ENCODE measurements around the gene CCDC91. TPM values are rescaled to one million over a fixed set of nuclear protein-coding genes. Genes with fewer than 3 reads are reported as not detected.
A peak's percentile ranks its signal among the peaks of the same experiment; 100 is the strongest.

Gene CCDC91
- total RNA-seq, 1 experiment from 2014 or later: 15.7 TPM

DNA sequence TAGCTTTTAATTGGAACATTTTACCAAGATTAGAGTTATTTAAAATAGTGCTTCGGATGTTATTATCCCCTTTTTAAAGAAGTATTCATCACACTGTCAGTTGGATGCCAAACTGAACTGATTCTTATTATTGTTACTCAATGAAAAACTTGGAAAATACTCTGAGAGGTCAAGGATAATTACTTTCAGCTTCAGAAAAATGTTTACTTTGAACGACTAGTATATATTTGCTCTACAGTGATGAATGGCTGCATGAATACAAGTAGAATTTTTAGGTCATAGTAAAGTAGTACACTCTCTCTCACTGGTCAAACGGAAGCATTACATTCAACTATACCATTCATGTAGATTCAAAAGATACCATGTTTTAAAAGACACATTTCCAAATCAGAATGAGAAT lies 269.2 kb downstream of the CCDC91 start (continued):
- TF ChIP-seq, protein P1, sequence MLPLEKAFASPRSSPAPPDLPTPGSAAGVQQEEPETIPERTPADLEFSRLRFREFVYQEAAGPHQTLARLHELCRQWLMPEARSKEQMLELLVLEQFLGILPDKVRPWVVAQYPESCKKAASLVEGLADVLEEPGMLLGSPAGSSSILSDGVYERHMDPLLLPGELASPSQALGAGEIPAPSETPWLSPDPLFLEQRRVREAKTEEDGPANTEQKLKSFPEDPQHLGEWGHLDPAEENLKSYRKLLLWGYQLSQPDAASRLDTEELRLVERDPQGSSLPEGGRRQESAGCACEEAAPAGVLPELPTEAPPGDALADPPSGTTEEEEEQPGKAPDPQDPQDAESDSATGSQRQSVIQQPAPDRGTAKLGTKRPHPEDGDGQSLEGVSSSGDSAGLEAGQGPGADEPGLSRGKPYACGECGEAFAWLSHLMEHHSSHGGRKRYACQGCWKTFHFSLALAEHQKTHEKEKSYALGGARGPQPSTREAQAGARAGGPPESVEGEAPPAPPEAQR (CRISPR knock-in tag; IDR thresholded peaks at IDR 0.05): no peak
- TF ChIP-seq, protein P2, sequence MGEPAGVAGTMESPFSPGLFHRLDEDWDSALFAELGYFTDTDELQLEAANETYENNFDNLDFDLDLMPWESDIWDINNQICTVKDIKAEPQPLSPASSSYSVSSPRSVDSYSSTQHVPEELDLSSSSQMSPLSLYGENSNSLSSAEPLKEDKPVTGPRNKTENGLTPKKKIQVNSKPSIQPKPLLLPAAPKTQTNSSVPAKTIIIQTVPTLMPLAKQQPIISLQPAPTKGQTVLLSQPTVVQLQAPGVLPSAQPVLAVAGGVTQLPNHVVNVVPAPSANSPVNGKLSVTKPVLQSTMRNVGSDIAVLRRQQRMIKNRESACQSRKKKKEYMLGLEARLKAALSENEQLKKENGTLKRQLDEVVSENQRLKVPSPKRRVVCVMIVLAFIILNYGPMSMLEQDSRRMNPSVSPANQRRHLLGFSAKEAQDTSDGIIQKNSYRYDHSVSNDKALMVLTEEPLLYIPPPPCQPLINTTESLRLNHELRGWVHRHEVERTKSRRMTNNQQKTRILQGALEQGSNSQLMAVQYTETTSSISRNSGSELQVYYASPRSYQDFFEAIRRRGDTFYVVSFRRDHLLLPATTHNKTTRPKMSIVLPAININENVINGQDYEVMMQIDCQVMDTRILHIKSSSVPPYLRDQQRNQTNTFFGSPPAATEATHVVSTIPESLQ (CRISPR knock-in tag; IDR thresholded peaks at IDR 0.05): no peak

DNA sequence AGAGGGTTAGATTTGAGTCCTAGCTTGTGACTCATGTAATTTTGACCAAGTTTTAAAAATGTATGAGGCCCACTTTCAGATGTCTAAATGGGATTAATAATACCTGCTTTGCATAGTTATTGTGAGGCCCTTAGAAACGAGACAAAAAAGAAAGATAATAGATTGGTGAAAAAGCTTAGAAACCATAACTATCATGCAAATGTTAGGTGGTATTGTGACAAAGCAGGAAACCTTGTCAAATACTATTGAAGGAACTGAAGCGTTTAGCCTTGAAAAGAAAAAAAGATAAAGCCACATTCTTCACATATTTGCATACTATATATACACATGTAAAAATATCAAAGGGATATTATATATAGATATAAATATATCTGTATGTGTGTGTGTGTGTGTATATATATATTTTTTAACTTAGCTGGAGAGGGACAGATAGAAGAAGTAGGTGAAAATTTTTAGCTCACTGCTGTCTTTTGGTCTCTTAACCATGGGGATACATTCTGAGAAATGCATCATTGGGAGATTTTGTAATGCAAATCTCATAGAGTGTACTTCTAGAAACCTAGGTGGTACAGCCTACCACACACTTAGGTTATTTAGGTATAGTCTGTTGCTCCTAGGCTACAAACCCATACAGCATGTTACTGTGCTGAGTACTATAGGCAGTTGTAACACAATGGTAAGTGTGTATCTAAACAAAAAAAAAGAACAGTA lies 270.3 kb downstream of the CCDC91 start:
- peak overlapping the region; percentile 99 for H3K27ac Mint-ChIP-seq
- CTCF ChIA-PET: no interaction called here
- peaks cover 23% of the 10 kb centered on the region for H3K36me3 Mint-ChIP-seq
- TF ChIP-seq, protein P3, sequence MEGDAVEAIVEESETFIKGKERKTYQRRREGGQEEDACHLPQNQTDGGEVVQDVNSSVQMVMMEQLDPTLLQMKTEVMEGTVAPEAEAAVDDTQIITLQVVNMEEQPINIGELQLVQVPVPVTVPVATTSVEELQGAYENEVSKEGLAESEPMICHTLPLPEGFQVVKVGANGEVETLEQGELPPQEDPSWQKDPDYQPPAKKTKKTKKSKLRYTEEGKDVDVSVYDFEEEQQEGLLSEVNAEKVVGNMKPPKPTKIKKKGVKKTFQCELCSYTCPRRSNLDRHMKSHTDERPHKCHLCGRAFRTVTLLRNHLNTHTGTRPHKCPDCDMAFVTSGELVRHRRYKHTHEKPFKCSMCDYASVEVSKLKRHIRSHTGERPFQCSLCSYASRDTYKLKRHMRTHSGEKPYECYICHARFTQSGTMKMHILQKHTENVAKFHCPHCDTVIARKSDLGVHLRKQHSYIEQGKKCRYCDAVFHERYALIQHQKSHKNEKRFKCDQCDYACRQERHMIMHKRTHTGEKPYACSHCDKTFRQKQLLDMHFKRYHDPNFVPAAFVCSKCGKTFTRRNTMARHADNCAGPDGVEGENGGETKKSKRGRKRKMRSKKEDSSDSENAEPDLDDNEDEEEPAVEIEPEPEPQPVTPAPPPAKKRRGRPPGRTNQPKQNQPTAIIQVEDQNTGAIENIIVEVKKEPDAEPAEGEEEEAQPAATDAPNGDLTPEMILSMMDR (IDR thresholded peaks at IDR 0.05): no peak
- TF ChIP-seq ATF1 (CRISPR knock-in tag; IDR thresholded peaks at IDR 0.05) (no peak), ETV6 (CRISPR knock-in tag; IDR thresholded peaks at IDR 0.05) (no peak), IRF2 (CRISPR knock-in tag; IDR thresholded peaks at IDR 0.05; ENCODE audit: borderline replicate concordance, low read depth) (no peak), ZNF423 (CRISPR knock-in tag; IDR thresholded peaks at IDR 0.05) (no peak), OVOL2 (CRISPR knock-in tag; IDR thresholded peaks at IDR 0.05; ENCODE audit: borderline replicate concordance) (no peak), TCF7 (CRISPR knock-in tag; IDR thresholded peaks at IDR 0.05; ENCODE audit: low read depth) (no peak), SMAD4 (CRISPR knock-in tag; IDR thresholded peaks at IDR 0.05) (no peak)
- TF ChIP-seq, protein P4, sequence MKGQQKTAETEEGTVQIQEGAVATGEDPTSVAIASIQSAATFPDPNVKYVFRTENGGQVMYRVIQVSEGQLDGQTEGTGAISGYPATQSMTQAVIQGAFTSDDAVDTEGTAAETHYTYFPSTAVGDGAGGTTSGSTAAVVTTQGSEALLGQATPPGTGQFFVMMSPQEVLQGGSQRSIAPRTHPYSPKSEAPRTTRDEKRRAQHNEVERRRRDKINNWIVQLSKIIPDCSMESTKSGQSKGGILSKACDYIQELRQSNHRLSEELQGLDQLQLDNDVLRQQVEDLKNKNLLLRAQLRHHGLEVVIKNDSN (CRISPR knock-in tag; IDR thresholded peaks at IDR 0.05): no peak
- TF ChIP-seq, protein P5, sequence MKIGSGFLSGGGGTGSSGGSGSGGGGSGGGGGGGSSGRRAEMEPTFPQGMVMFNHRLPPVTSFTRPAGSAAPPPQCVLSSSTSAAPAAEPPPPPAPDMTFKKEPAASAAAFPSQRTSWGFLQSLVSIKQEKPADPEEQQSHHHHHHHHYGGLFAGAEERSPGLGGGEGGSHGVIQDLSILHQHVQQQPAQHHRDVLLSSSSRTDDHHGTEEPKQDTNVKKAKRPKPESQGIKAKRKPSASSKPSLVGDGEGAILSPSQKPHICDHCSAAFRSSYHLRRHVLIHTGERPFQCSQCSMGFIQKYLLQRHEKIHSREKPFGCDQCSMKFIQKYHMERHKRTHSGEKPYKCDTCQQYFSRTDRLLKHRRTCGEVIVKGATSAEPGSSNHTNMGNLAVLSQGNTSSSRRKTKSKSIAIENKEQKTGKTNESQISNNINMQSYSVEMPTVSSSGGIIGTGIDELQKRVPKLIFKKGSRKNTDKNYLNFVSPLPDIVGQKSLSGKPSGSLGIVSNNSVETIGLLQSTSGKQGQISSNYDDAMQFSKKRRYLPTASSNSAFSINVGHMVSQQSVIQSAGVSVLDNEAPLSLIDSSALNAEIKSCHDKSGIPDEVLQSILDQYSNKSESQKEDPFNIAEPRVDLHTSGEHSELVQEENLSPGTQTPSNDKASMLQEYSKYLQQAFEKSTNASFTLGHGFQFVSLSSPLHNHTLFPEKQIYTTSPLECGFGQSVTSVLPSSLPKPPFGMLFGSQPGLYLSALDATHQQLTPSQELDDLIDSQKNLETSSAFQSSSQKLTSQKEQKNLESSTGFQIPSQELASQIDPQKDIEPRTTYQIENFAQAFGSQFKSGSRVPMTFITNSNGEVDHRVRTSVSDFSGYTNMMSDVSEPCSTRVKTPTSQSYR (CRISPR knock-in tag; IDR thresholded peaks at IDR 0.05): no peak
- TF ChIP-seq, protein P6, sequence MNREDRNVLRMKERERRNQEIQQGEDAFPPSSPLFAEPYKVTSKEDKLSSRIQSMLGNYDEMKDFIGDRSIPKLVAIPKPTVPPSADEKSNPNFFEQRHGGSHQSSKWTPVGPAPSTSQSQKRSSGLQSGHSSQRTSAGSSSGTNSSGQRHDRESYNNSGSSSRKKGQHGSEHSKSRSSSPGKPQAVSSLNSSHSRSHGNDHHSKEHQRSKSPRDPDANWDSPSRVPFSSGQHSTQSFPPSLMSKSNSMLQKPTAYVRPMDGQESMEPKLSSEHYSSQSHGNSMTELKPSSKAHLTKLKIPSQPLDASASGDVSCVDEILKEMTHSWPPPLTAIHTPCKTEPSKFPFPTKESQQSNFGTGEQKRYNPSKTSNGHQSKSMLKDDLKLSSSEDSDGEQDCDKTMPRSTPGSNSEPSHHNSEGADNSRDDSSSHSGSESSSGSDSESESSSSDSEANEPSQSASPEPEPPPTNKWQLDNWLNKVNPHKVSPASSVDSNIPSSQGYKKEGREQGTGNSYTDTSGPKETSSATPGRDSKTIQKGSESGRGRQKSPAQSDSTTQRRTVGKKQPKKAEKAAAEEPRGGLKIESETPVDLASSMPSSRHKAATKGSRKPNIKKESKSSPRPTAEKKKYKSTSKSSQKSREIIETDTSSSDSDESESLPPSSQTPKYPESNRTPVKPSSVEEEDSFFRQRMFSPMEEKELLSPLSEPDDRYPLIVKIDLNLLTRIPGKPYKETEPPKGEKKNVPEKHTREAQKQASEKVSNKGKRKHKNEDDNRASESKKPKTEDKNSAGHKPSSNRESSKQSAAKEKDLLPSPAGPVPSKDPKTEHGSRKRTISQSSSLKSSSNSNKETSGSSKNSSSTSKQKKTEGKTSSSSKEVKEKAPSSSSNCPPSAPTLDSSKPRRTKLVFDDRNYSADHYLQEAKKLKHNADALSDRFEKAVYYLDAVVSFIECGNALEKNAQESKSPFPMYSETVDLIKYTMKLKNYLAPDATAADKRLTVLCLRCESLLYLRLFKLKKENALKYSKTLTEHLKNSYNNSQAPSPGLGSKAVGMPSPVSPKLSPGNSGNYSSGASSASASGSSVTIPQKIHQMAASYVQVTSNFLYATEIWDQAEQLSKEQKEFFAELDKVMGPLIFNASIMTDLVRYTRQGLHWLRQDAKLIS (CRISPR knock-in tag; IDR thresholded peaks at IDR 0.05; ENCODE audit: borderline replicate concordance): no peak
- TF ChIP-seq, protein P7, sequence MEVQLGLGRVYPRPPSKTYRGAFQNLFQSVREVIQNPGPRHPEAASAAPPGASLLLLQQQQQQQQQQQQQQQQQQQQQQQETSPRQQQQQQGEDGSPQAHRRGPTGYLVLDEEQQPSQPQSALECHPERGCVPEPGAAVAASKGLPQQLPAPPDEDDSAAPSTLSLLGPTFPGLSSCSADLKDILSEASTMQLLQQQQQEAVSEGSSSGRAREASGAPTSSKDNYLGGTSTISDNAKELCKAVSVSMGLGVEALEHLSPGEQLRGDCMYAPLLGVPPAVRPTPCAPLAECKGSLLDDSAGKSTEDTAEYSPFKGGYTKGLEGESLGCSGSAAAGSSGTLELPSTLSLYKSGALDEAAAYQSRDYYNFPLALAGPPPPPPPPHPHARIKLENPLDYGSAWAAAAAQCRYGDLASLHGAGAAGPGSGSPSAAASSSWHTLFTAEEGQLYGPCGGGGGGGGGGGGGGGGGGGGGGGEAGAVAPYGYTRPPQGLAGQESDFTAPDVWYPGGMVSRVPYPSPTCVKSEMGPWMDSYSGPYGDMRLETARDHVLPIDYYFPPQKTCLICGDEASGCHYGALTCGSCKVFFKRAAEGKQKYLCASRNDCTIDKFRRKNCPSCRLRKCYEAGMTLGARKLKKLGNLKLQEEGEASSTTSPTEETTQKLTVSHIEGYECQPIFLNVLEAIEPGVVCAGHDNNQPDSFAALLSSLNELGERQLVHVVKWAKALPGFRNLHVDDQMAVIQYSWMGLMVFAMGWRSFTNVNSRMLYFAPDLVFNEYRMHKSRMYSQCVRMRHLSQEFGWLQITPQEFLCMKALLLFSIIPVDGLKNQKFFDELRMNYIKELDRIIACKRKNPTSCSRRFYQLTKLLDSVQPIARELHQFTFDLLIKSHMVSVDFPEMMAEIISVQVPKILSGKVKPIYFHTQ (CRISPR knock-in tag; IDR thresholded peaks at IDR 0.05): no peak
- TF ChIP-seq, protein P8, sequence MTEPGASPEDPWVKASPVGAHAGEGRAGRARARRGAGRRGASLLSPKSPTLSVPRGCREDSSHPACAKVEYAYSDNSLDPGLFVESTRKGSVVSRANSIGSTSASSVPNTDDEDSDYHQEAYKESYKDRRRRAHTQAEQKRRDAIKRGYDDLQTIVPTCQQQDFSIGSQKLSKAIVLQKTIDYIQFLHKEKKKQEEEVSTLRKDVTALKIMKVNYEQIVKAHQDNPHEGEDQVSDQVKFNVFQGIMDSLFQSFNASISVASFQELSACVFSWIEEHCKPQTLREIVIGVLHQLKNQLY (CRISPR knock-in tag; IDR thresholded peaks at IDR 0.05): no peak
- TF ChIP-seq, protein P9, sequence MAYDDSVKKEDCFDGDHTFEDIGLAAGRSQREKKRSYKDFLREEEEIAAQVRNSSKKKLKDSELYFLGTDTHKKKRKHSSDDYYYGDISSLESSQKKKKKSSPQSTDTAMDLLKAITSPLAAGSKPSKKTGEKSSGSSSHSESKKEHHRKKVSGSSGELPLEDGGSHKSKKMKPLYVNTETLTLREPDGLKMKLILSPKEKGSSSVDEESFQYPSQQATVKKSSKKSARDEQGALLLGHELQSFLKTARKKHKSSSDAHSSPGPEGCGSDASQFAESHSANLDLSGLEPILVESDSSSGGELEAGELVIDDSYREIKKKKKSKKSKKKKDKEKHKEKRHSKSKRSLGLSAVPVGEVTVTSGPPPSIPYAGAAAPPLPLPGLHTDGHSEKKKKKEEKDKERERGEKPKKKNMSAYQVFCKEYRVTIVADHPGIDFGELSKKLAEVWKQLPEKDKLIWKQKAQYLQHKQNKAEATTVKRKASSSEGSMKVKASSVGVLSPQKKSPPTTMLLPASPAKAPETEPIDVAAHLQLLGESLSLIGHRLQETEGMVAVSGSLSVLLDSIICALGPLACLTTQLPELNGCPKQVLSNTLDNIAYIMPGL (CRISPR knock-in tag; IDR thresholded peaks at IDR 0.05): no peak
- no peak for DNase-seq (ENCODE audit: low spot score)
- H3K9me3 Mint-ChIP-seq: peaks cover 19% of the 10 kb centered on the region
- H3K27me3 Mint-ChIP-seq (ENCODE audit: low read depth): no peaks in the 10 kb centered on the region
- H3K4me1 Mint-ChIP-seq: peaks cover 54% of the 10 kb centered on the region
- POLR2A ChIA-PET: no interaction called here
- peak; percentile 57 for ATAC-seq
- H3K4me3 Mint-ChIP-seq: peak overlapping the region; percentile 36; the same call in 1 of the 2 replicates
